ENCODE data around the gene RBMS1. TPM values are rescaled to one million over a fixed set of nuclear protein-coding genes. Genes with fewer than 3 reads are reported as not detected.

The RBMS1 gene
- total RNA-seq, 3 donors from 2014 or later: 9.7 to 58.3 (median 21.6) TPM

DNA sequence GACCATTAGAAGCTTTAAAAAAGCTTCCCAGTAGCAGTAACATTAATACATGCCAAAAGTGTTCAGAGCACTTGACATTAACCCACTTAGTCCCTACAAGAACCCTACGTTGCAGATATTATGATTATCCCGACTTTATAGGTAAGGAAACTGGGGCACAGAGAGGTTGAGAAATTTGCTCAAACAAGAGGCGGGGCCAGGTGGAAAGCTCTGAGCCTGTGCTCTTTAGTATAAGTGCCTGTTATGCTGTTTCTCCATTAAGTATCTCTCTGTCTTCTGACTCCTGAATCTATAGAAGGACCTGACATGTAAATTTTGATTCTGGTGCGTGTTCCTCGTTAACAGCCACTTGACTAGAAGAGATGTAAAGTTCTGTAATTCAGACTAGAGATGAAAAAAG, 139.8 kb downstream of the RBMS1 start:
- no peak for DNase-seq
- TF ChIP-seq CTCF (IDR thresholded peaks at IDR 0.05): no peak
- Histone ChIP-seq H3K4me3 (no peak overlapping the region), H3K36me3 (ENCODE audit: low read depth) (no peaks in the 10 kb centered on the region), H3K9me3 (no peaks in the 10 kb centered on the region), H3K4me1 (ENCODE audit: low read depth) (no peaks in the 10 kb centered on the region)
- intact Hi-C loops (cut with DNase I, micrococcal nuclease): no loop called here
- no peak for ATAC-seq

DNA sequence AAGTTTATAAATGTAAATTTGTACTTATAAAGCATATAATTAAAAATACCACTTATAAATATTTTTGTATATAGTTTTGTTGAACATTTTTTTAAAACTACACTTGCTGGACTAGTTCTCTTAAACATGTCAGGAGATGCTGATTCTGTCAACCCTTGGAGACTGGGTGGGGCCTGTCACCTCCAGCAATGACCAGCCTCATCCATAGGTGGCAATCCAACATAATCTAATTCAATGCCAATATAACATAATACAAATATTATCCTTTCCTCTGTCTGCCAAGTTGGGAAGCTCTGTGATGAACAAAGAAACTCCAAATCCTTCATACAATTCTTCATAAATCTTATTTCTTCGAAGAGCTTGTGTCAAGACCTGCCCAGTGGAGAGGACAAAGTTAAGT, 140.4 kb downstream of the RBMS1 start:
- no peak for TF ChIP-seq CTCF (IDR thresholded peaks at IDR 0.05)
- Histone ChIP-seq H3K9me3 (no peaks in the 10 kb centered on the region), H3K4me3 (no peak overlapping the region), H3K4me1 (ENCODE audit: low read depth) (no peaks in the 10 kb centered on the region), H3K36me3 (ENCODE audit: low read depth) (no peaks in the 10 kb centered on the region)
- DNase-seq (peak in 1 of 3 donors; percentile 38), ATAC-seq (peak; percentile 40)
- intact Hi-C loops (cut with DNase I, micrococcal nuclease): no loop called here

- ATAC-seq: no peak
- H3K9me3 ChIP-seq: no peaks in the 10 kb centered on the region
- H3K36me3 ChIP-seq (ENCODE audit: low read depth): no peaks in the 10 kb centered on the region
- no peak overlapping the region for H3K4me3 ChIP-seq
- intact Hi-C loops (cut with DNase I, micrococcal nuclease): no loop called here
- no peaks in the 10 kb centered on the region for H3K4me1 ChIP-seq (ENCODE audit: low read depth)
- DNase-seq: no peak
- no peak for TF ChIP-seq CTCF (IDR thresholded peaks at IDR 0.05)
Measured at GRCh38 chr2:160352500-160352899, 141.1 kb downstream of the RBMS1 start.

DNA sequence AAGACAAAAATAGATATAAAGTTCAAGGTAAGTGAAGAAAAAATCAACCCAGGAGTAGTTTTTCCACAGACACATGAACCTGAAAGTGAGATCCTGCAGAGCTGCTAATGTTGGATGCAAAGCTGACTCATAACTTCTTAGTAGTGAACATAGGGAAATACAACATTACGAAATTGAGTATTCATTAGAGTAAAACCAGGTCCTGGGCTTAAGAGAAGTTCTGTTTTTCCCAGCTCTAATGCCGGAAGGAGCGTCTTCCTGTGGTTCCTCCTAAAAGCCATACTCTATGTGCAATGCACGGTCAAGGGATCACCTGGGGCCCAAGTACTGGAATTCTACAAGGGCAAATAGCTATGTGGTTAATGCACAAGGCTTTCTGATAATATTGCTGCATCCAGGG, 141.7 kb downstream of the RBMS1 start:
- no peak for DNase-seq
- peak; percentile 30 for ATAC-seq
- Histone ChIP-seq H3K4me3 (no peak overlapping the region), H3K36me3 (ENCODE audit: low read depth) (no peaks in the 10 kb centered on the region), H3K4me1 (ENCODE audit: low read depth) (no peaks in the 10 kb centered on the region), H3K9me3 (no peaks in the 10 kb centered on the region)
- intact Hi-C loops (cut with DNase I, micrococcal nuclease): no loop called here
- TF ChIP-seq CTCF (IDR thresholded peaks at IDR 0.05): no peak

GRCh38 chr2:160349306-160349705, 144.3 kb downstream of the RBMS1 start:
- TF ChIP-seq CTCF (IDR thresholded peaks at IDR 0.05): no peak
- no peak for DNase-seq
- intact Hi-C loops (cut with DNase I, micrococcal nuclease): no loop called here
- no peak for ATAC-seq
- no peaks in the 10 kb centered on the region for H3K36me3 ChIP-seq (ENCODE audit: low read depth)
- no peaks in the 10 kb centered on the region for H3K9me3 ChIP-seq
- H3K4me1 ChIP-seq (ENCODE audit: low read depth): no peaks in the 10 kb centered on the region
- no peak overlapping the region for H3K4me3 ChIP-seq

- intact Hi-C loops (cut with DNase I, micrococcal nuclease): no loop called here
- no peaks in the 10 kb centered on the region for H3K36me3 ChIP-seq (ENCODE audit: low read depth)
- DNase-seq (no peak), ATAC-seq (no peak)
- no peaks in the 10 kb centered on the region for H3K9me3 ChIP-seq
- TF ChIP-seq CTCF (IDR thresholded peaks at IDR 0.05): no peak
- no peak overlapping the region for H3K4me3 ChIP-seq
- H3K4me1 ChIP-seq (ENCODE audit: low read depth): no peaks in the 10 kb centered on the region
Measured at GRCh38 chr2:160347269-160347863, 146.2 kb downstream of the RBMS1 start.

Data from mucosa of descending colon (tissue), 3 donors.